Spleen (tissue), 7 donors: ENCODE measurements around the gene ITCH.

Experiments used
- CTCF ChIP-seq, 11 experiments: fragments of 200-600 bp in 7 of 11; fragments of 450-650 bp in 4 of 11; sonication (generic) in 4 of 11; IDR thresholded peaks in 8 of 11; conservative IDR thresholded peaks in 3 of 11; 1 replicate in 7 of 11; 2 replicates in 4 of 11; pipeline versions ENCODE4 v1.4.0 to v1.8.0; 2016 to 2021; ENCODE audit warnings: antibody characterized with exemption in 11 of 11, inconsistent platforms in 4 of 11, mild to moderate bottlenecking in 1 of 11
- POLR2A ChIP-seq, 3 donors: fragments of 450-650 bp; IDR thresholded peaks; one replicate each; pipeline ENCODE4 v1.5.1; 2017; ENCODE audit warnings: antibody characterized with exemption in 3 of 3, mild to moderate bottlenecking in 1 of 3
- POLR2AphosphoS5 ChIP-seq, 3 donors: sonication (generic); formaldehyde crosslinking; IDR thresholded peaks; one replicate each; pipeline ENCODE4 v1.5.1; 2017; ENCODE audit warnings: antibody characterized with exemption in 3 of 3
- donor health status: DM: no; HTN: no; CAD: no; lungs with moderate emphysema.
- donor health status: DM: no; HTN: no; CAD: no.
- donor health status: DM: no; HTN: no; CAD: no.

GRCh38 chr20:34443546-34443945 lies 80.5 kb downstream of the ITCH start:
- no peak for TF ChIP-seq CTCF (IDR thresholded peaks at IDR 0.05 in 8 of 11, conservative IDR thresholded peaks at IDR 0.05 in 3 of 11)
- TF ChIP-seq POLR2A (IDR thresholded peaks at IDR 0.05), result no peak
- no peak for TF ChIP-seq POLR2AphosphoS5 (IDR thresholded peaks at IDR 0.05)
